ENCODE results near the gene HJURP. TPM values are rescaled to one million over a fixed set of nuclear protein-coding genes. Genes with fewer than 3 reads are reported as not detected.

Gene HJURP
- total RNA-seq, 6 donors from 2014 or later: 0.98 to 3.2 (median 1.3) TPM; not detected in 1

DNA sequence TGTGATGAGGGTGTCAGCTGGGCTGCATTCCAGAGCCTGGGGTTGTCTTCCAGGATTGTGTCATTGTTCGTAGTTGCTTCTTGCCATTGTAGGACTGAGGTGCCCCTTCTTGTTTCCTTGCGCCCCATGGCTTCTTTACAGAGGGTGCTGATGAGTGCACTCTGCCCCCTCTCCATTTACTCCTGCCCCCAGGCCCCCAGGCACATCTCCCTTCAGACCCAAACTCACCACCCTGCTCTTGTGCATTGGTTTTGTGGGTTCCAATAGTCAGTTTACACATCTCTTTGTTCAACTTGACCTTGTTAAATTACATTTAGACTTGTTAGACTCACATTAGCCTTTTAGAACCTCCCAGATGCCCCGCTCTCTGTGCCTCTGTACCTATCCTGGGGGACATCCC lies 33.1 kb downstream of the HJURP start:
- TF ChIP-seq POLR2A (IDR thresholded peaks at IDR 0.05) (no peak), POLR2AphosphoS5 (IDR thresholded peaks at IDR 0.05) (no peak), EP300 (IDR thresholded peaks at IDR 0.05) (no peak)
- TF ChIP-seq, protein P1, sequence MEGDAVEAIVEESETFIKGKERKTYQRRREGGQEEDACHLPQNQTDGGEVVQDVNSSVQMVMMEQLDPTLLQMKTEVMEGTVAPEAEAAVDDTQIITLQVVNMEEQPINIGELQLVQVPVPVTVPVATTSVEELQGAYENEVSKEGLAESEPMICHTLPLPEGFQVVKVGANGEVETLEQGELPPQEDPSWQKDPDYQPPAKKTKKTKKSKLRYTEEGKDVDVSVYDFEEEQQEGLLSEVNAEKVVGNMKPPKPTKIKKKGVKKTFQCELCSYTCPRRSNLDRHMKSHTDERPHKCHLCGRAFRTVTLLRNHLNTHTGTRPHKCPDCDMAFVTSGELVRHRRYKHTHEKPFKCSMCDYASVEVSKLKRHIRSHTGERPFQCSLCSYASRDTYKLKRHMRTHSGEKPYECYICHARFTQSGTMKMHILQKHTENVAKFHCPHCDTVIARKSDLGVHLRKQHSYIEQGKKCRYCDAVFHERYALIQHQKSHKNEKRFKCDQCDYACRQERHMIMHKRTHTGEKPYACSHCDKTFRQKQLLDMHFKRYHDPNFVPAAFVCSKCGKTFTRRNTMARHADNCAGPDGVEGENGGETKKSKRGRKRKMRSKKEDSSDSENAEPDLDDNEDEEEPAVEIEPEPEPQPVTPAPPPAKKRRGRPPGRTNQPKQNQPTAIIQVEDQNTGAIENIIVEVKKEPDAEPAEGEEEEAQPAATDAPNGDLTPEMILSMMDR (IDR thresholded peaks at IDR 0.05): no peak
- Histone ChIP-seq H3K9me3 (peaks cover 0 to 2% (median 0%) of the 10 kb centered on the region in 4 donors), H3K27me3 (no peaks in the 10 kb centered on the region), H3K4me1 (no peaks in the 10 kb centered on the region), H3K27ac (no peak overlapping the region), H3K4me3 (no peak overlapping the region), H3K36me3 (no peaks in the 10 kb centered on the region)
- ATAC-seq (ENCODE audit: low FRiP score in 2 of 2) (no peak), DNase-seq (no peak)
- WGBS, 2 donors: 85 to 94% methylated on average over 3 of the region's 3 CpGs

- H3K4me1 ChIP-seq: no peaks in the 10 kb centered on the region
- ATAC-seq (ENCODE audit: low FRiP score in 2 of 2): no peak
- no peak overlapping the region for H3K27ac ChIP-seq
- DNase-seq: no peak
- no peak for TF ChIP-seq POLR2A (IDR thresholded peaks at IDR 0.05)
- TF ChIP-seq, protein P1 (IDR thresholded peaks at IDR 0.05): no peak
- no peak for TF ChIP-seq POLR2AphosphoS5 (IDR thresholded peaks at IDR 0.05)
- TF ChIP-seq EP300 (IDR thresholded peaks at IDR 0.05): no peak
- WGBS, 2 donors: 82 to 85% methylated on average over 3 to 6 of the region's 6 CpGs
- no peaks in the 10 kb centered on the region for H3K9me3 ChIP-seq
- H3K27me3 ChIP-seq: no peaks in the 10 kb centered on the region
- no peaks in the 10 kb centered on the region for H3K36me3 ChIP-seq
- no peak overlapping the region for H3K4me3 ChIP-seq
Observed at GRCh38 chr2:233820774-233821105, 33.6 kb downstream of the HJURP start.

- H3K36me3 ChIP-seq: no peaks in the 10 kb centered on the region
- no peaks in the 10 kb centered on the region for H3K9me3 ChIP-seq
- no peaks in the 10 kb centered on the region for H3K27me3 ChIP-seq
- DNase-seq: peak; percentile 10 to 59
- no peaks in the 10 kb centered on the region for H3K4me1 ChIP-seq
- 83 to 89% methylated on average over 6 to 18 of the region's 18 CpGs for WGBS, 2 donors
- no peak overlapping the region for H3K4me3 ChIP-seq
- peak in 1 of 2 donors; percentile 23 for ATAC-seq (ENCODE audit: low FRiP score in 2 of 2)
- TF ChIP-seq EP300 (IDR thresholded peaks at IDR 0.05) (no peak), POLR2AphosphoS5 (IDR thresholded peaks at IDR 0.05) (no peak), POLR2A (IDR thresholded peaks at IDR 0.05) (no peak)
- TF ChIP-seq, protein P1 (IDR thresholded peaks at IDR 0.05): no peak
- no peak overlapping the region for H3K27ac ChIP-seq
Observed at GRCh38 chr2:233819884-233820773, 34.2 kb downstream of the HJURP start.

DNA sequence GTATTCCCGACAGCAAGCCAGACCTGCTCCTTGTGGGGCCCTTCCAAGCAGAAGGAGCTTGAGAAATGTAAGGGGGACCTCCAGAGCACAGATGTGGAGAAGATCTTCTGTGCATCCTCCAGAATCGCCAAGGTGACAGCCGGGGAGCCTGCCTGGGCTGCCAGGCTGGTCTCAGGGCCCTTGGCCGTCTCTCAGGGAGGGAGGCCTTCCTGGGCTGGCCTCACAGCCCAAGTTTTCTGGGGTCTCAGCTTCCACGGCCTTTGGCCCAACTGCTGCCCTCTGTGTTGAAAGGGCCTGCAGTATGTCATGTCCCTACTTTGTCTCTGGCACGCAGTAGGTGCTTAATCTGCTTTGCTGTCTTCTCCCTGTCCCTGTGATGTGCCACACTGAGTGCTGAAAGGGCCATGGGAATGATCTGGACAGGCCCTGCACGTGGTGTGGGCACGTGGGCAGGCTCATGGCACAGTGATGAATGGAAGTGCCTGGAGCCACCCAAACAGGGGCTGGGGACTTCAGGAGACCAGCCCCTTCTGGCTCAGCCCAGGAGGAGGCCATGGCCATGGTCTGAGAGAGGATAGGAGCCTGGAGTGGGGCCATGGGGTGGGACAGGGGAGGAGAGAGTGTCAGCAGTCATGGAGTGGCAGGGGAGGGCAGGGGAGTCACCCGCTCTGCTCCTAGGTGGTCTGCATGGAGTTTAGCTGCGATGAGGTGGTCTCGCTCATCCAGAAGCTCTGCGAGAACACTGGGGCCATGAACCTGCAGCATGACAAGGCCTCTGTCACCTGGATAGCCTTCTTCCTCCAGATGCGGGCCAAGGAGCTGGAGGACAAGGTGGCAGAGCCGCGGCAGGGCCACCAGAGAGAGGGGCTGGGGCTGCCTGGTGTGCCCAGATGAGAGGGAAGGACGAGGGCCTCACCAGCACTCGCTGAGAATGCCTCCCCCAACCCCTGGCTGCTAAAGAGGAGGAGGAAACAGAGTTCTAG lies 35.4 kb downstream of the HJURP start:
- ATAC-seq (ENCODE audit: low FRiP score in 2 of 2) (no peak), DNase-seq (peak in 1 of 2 donors; percentile 13)
- 74 to 93% methylated on average over 8 to 17 of the region's 17 CpGs for WGBS, 2 donors
- TF ChIP-seq, protein P1 (IDR thresholded peaks at IDR 0.05): no peak
- no peak for TF ChIP-seq EP300 (IDR thresholded peaks at IDR 0.05)
- no peak for TF ChIP-seq POLR2AphosphoS5 (IDR thresholded peaks at IDR 0.05)
- no peak for TF ChIP-seq POLR2A (IDR thresholded peaks at IDR 0.05)
- Histone ChIP-seq H3K4me1 (no peaks in the 10 kb centered on the region), H3K27me3 (no peaks in the 10 kb centered on the region), H3K27ac (no peak overlapping the region), H3K4me3 (no peak overlapping the region), H3K36me3 (no peaks in the 10 kb centered on the region), H3K9me3 (no peaks in the 10 kb centered on the region)

Measured in upper lobe of left lung (tissue), 6 donors.